ENCODE results near the gene PLCZ1.

The PLCZ1 gene

DNA sequence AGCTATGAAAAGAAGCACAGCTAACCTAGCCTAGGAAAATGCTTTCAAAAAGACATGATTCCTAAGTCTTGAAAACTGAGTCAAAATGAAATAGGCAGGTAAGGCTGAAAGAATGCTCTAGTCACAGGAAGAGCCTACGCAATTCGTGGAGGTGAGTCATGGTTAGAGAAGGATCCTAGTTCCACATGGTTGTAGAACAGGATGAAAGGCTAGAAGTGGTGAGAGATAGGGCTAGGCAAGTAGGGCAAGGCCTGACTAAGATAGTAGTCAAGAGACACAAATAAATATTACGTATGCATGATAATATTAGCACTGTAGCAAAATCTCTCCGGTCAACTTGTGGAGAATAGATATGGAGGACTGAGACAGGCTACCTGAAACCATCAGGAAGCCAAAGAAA, 47.2 kb downstream of the PLCZ1 start:
- TF ChIP-seq, protein P1, sequence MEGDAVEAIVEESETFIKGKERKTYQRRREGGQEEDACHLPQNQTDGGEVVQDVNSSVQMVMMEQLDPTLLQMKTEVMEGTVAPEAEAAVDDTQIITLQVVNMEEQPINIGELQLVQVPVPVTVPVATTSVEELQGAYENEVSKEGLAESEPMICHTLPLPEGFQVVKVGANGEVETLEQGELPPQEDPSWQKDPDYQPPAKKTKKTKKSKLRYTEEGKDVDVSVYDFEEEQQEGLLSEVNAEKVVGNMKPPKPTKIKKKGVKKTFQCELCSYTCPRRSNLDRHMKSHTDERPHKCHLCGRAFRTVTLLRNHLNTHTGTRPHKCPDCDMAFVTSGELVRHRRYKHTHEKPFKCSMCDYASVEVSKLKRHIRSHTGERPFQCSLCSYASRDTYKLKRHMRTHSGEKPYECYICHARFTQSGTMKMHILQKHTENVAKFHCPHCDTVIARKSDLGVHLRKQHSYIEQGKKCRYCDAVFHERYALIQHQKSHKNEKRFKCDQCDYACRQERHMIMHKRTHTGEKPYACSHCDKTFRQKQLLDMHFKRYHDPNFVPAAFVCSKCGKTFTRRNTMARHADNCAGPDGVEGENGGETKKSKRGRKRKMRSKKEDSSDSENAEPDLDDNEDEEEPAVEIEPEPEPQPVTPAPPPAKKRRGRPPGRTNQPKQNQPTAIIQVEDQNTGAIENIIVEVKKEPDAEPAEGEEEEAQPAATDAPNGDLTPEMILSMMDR (IDR thresholded peaks at IDR 0.05; ENCODE audit: borderline replicate concordance, control extremely low read depth, extremely low read depth, insufficient read depth, missing control alignments): no peak
- in situ Hi-C loops (cut with MboI; ENCODE audit: low sequenced_read_pairs, unreplicated experiment): no loop called here
- no peak for DNase-seq (ENCODE audit: low spot score)

DNA sequence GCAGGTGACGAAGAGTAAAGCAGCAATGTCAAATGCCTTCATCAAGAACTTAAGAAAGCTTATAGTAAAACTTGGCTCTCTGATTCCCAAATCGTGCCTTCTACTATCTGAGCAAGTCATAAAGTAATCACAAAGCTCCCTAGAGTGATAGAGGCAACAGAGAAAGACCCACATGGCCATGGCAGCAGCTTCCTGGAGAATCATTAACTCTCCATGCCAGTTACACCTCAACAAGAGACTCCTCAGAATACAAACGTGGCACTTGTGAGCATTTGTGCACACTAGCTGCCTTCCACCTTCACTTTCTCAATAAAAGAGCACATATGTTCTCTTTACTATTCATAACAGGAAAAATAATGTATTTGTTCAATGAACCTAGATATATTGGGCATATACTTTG, 48.0 kb downstream of the PLCZ1 start:
- no peak for DNase-seq (ENCODE audit: low spot score)
- TF ChIP-seq, protein P1 (IDR thresholded peaks at IDR 0.05; ENCODE audit: borderline replicate concordance, control extremely low read depth, extremely low read depth, insufficient read depth, missing control alignments): no peak
- in situ Hi-C loops (cut with MboI; ENCODE audit: low sequenced_read_pairs, unreplicated experiment): no loop called here

DNA sequence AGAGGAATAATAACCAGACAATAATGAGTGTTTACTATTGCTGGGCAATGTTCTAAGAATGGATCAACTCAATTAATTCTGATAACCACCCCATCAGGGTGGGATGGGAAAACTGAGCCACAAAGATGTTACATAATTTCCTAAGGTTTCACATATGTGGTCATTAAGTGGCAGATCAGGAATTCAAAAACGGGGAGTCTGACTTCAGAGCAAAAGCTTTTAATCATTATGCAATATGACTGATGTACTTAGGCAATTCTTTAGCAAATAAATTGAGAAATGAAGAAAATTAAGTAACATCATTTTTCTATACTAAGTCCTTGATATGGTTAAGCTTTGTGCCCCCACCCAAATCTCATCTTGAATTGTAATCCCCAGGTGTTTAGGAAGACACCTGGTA, 53.4 kb downstream of the PLCZ1 start:
- TF ChIP-seq, protein P1 (IDR thresholded peaks at IDR 0.05; ENCODE audit: borderline replicate concordance, control extremely low read depth, extremely low read depth, insufficient read depth, missing control alignments): no peak
- no peak for DNase-seq (ENCODE audit: low spot score)
- in situ Hi-C loops (cut with MboI; ENCODE audit: low sequenced_read_pairs, unreplicated experiment): no loop called here

DNA sequence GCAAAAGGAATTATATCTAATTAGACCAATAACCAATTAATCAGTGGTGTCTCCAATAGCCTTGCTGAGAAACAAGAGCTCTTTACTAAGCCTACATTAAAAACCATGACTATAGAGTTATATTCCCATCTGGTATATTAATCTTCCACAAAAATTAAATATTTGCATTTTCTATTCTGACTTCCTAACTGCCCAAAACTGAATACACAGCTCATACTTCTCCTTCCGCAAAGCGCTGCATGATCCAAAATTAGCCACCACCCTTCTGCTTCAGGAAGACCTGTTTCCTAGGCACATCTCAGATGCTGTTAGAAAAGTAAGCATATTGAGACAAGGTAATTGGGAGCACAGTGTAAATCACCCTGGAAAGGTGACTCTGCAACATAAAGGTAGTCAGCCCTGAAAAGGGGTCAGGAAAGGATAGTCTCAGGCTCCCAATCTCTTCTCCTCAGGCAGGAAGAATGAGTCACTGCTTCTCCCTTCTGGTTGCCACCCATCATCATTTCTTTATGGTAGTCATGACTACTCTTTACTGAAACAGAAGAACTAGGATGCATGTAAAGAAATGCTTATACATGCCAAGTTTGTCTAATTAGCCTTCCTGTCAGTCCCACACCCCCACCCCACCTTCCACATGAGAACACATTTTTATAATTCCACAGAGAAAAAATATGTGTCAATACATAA, 54.3 kb downstream of the PLCZ1 start:
- DNase-seq (ENCODE audit: low spot score): no peak
- TF ChIP-seq, protein P1 (IDR thresholded peaks at IDR 0.05; ENCODE audit: borderline replicate concordance, control extremely low read depth, extremely low read depth, insufficient read depth, missing control alignments): no peak
- in situ Hi-C loops (cut with MboI; ENCODE audit: low sequenced_read_pairs, unreplicated experiment): no loop called here

DNA sequence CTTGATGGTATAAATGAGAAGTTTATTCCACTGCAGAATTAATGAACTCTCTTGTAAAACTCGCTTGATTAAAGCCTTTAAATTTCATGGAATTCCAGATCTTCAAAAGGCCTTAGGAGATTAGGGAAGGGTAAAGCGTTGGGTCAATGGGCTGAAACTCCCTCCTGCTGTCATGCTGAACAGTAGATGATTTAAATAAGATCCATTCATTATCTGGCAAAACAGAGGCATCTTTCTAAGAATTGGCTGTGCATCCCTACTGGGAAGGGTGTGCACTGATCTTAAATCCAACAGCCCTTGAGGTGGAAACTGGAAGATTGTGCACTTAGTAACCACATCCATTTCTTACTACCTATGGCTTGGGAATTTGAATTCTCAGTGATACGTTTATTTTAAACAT, 56.0 kb downstream of the PLCZ1 start:
- TF ChIP-seq, protein P1 (IDR thresholded peaks at IDR 0.05; ENCODE audit: borderline replicate concordance, control extremely low read depth, extremely low read depth, insufficient read depth, missing control alignments): no peak
- in situ Hi-C loops (cut with MboI; ENCODE audit: low sequenced_read_pairs, unreplicated experiment): no loop called here
- no peak for DNase-seq (ENCODE audit: low spot score)

DNA sequence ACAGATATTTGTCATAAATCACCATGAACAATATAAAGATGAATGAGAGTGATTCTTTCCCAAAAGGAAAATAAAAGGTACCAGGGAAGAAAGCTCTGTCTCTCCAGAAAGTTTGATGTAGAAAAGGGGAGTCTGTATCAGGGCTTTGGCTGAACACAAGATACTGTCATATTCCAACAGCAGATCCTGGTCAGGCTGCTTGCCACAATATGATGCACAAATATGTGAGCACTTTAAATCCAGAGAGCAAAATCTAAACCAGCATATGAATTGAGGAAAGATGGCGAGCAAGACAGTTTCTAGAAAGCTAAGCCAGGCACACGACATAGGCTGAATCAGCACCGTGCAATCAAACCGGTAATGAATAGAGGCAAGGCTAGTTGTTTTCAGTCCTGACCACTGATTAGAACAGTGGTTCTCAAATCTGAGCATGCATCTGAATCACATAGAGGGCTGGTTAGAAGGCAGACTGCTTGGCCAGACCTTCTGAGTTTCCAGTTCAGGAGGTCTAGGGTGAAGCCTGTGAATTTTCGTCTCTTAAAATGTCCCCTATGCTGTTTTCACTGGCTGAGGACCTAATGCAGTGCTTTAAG, 60.7 kb downstream of the PLCZ1 start:
- TF ChIP-seq, protein P1 (IDR thresholded peaks at IDR 0.05; ENCODE audit: borderline replicate concordance, control extremely low read depth, extremely low read depth, insufficient read depth, missing control alignments): no peak
- DNase-seq (ENCODE audit: low spot score): no peak
- in situ Hi-C loops (cut with MboI; ENCODE audit: low sequenced_read_pairs, unreplicated experiment): no loop called here
